GM19023 (cell line): Measurements from ENCODE around the gene PLAA.
"Not testable (repeated sequence)": the region's sequence is repeated elsewhere in the genome, so short reads cannot be mapped to it uniquely, and the experiment has no call there.

Source experiments
- ATAC-seq: cut with Tn5 transposase; IDR thresholded peaks from one replicate; pipeline ENCODE4 v1.9.1; 2021; ENCODE audit warnings: mild to moderate bottlenecking, moderate library complexity; ENCODE audit not compliant: unreplicated experiment

The PLAA gene

DNA sequence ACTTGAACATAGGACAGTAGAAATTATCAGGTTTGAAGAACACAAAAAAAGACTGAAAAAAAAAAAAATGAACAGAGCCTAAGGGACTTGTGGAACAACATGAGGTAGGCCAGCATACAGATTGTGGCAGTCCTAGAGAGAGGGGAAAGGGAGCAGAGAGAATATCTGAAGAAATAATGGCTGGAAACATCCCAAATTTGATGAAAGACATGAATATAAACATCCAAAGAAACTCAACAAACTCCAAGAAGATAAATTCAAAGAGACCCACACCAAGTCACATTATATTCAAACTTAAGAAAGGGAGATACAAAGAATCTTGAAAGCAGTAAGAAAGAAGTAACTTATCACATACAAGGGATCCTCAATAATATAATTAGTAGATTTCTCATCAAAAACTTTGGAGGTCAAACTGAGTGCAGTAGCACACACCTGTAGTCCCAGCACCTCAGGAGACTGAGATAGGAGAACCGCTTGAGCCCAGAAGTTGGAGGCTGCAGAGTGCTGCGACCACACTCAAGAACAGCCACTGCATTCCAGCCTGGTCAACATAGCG lies 9.1 kb downstream of the PLAA start:
- no peak for ATAC-seq

DNA sequence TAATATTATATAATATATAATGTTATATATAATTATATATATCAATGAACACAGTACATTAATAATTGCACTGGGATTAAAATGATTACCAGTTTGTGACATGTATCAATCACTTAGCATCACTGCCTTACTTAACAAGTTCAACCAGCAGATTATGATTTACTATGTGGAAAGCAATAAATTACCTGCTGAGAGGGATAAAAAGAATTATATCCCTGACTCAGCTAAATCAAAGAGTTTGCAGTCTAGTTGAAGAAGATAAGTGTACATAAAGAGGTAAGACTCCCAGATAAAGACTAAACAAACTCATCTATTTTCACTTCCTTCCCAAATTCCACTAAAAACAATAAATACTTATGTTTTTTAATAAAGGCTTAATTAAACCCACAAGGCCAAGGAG lies 11.2 kb downstream of the PLAA start:
- ATAC-seq: no peak

- no peak for ATAC-seq
Measured at GRCh38 chr9:26928902-26929495, 18.0 kb downstream of the PLAA start.

GRCh38 chr9:26925609-26926008 lies 21.4 kb downstream of the PLAA start:
- ATAC-seq: no peak

- ATAC-seq: no peak
Measured at GRCh38 chr9:26919698-26920097, 27.3 kb downstream of the PLAA start.

GRCh38 chr9:26913138-26913668 lies 33.8 kb downstream of the PLAA start:
- ATAC-seq: no peak

- ATAC-seq: no peak
Measured at GRCh38 chr9:26904671-26905070, 42.4 kb downstream of the PLAA start.

DNA sequence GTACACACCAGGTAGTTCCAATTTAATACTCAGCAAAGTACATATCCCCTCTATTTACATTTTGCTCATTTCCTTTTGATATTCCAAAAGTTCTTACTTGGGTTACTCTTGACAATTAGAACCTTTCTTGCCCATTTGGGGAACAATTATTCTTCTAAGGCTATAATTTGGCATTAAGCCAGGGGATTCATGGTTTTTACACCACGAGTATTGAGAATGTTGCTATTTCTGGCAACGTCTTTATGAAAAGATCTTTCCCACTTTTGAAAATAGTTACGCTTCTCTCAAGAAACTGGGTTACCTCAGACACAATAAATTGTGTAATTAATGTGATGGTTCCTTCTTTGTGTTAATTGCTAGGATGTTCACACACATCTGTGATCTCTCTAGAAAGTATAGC lies 43.0 kb downstream of the PLAA start:
- no peak for ATAC-seq

DNA sequence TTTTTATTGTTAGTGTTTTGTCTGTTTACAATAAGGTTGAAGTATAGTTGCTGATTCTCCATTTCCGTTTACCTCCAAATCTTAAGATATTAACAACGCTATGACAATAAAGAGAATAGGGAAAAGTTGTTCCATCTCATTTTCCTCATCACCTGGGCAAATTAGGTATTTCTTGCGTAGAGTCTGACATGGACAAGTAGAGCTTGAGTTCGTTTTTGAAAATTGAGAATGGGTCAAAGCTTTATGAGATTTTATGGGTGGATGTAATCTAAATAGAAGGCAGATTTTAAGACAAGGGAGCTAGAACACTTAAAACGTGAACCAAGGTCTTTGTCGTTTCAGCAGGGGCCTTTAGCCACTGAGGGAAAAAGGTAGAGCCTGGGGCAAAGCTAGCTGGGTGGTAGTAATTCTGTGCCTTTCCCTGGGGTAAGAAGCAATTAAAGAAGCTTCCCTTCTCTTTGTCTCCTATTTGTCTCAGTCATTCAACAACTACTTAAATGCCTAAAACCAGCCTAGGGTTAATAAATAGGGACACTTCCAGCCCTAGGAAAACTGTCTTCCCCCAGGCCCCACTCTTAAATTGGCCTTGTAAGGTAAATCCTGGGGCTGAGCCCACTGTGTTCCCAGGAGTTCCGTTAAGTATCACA lies 53.9 kb downstream of the PLAA start:
- no peak for ATAC-seq

DNA sequence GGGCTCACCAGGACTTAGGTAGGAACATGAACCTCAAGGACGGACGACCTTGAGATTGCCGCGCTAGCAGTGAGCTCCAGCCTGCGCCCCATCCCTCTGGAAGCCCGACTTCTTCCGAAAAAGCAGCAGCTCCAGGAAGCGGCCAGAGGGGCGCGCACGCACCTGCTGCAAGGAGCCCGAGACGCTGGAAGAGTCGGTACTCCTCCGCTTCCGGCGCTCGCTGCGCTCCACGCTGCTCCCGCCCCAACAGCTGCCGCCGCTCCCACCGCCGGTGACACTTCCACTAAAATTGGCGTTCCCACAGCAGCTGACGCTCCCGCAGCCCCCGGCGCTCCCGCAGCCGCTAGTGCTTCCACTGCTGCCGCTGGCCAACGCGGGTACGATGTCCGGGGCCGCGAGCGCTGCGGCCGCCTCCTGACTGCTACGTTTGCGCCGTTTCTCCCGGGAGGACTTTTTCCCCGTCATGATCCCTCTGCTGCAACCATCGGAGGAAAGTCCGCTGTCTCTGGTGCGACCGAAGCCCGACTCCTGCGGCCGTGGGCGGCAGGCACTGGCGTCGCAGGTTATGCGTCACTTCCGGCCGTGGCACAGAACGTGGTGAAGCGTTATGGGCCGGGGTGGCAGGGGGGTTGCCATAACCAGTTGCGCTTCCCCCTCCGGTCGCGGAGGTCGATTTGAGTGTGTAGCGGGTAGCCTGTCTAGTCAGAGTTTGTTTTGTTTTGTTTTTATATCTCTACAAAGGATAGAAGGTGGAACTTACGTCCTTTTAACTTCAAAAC lies 54.6 kb downstream of the PLAA start, which contains the start of gene CAAP1:
CAAP1 (minus strand) TSS at position 552 of the 779 bp plus-strand sequence; CDS start at position 465, 87 bp downstream.
- ATAC-seq: peak; percentile 95

GRCh38 chr9:26891726-26892125 lies 55.3 kb downstream of the PLAA start:
- ATAC-seq: no peak

- no peak for ATAC-seq
Measured at GRCh38 chr9:26888271-26888670, 58.8 kb downstream of the PLAA start.

GRCh38 chr9:26882154-26882553 lies 64.9 kb downstream of the PLAA start:
- ATAC-seq: no peak

DNA sequence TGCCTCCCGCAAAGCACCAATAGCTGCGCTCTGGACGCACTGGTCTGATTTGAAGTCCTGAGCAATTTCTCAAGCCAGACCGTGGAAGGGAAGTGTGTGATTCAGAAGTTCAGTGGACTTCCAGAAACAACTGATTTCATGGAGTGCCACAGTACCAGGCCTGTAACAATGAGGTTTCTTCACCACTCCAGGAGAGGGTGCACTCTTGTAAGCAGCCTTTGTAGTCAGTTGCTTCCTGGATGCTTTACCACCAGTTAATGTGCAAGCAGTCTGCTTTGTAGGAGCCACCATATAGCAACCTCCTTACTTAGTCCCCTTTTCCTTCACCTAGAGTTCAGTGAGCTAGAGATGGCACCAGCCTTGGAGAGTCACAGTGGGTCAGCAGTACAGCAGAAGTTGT lies 66.8 kb downstream of the PLAA start:
- no peak for ATAC-seq

DNA sequence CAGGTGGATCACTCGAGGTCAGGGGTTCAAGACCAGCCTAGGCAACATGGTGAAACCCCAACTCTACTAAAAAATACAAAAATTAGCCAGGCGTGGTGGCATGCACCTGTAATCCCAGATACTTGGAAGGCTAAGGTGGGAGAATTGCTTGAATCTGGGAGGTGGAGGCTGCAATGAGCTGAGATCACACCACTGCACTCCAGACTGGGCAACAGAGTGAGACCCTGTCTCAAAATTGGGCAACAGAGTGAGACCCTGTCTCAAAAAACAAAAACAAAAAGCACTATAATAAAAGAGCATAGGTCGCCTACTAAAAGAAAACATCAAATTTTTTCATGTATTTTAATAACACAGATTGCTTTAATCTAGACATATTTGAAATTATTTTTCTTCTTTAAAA lies 71.9 kb downstream of the PLAA start:
- not testable (repeated sequence) for ATAC-seq

- no peak for ATAC-seq
Measured at GRCh38 chr9:26870292-26870691, 76.8 kb downstream of the PLAA start.

GRCh38 chr9:26863074-26863473 lies 84.0 kb downstream of the PLAA start:
- no peak for ATAC-seq

DNA sequence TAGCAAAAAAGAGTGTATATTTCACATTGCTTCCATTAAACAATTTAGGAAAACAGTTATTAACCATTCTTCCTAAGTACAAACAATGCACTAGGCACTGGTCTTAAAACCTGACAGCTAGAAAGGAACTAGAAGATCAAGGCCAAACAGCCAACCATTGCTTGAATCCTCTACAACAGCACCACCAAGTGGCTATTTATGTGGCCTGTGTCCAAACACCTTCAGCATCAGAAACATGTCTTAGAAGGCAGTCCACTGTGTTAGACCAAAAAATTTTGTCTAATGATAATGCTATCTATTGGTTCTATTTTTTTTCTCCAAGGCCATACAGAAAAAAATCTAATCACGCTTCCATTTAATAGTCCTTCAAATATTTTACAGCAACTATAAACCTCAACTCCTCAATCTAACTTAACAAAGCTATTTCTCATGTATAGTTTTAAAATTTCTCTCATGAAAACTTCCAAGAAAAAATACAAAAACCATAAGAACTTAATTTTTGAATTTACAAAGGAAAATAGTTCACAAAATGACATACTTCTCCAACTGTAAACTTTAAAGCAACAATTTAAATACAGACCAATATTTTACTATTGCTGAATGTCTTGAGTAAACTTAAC lies 90.5 kb downstream of the PLAA start:
- ATAC-seq: peak; percentile 78
